Measurements from ENCODE around the gene ABL1. TPM values are rescaled to one million over a fixed set of nuclear protein-coding genes. Genes with fewer than 3 reads are reported as not detected.
A peak's percentile ranks its signal among the peaks of the same experiment; 100 is the strongest.

The ABL1 gene
- total RNA-seq, 1 donor from 2014 or later = 91.0 TPM

GRCh38 chr9:130931508-130932254 is 96.6 kb downstream of the ABL1 start:
- Mint-ChIP-seq H3K9me3 (no peaks in the 10 kb centered on the region), H3K4me3 (no peak overlapping the region), H3K36me3 (ENCODE audit: low read depth) (no peaks in the 10 kb centered on the region), H3K27me3 (ENCODE audit: low read depth) (peaks cover 39% of the 10 kb centered on the region), H3K27ac (ENCODE audit: unreplicated experiment) (no peak overlapping the region), H3K4me1 (peaks cover 11% of the 10 kb centered on the region)
- TF ChIP-seq, protein P1, sequence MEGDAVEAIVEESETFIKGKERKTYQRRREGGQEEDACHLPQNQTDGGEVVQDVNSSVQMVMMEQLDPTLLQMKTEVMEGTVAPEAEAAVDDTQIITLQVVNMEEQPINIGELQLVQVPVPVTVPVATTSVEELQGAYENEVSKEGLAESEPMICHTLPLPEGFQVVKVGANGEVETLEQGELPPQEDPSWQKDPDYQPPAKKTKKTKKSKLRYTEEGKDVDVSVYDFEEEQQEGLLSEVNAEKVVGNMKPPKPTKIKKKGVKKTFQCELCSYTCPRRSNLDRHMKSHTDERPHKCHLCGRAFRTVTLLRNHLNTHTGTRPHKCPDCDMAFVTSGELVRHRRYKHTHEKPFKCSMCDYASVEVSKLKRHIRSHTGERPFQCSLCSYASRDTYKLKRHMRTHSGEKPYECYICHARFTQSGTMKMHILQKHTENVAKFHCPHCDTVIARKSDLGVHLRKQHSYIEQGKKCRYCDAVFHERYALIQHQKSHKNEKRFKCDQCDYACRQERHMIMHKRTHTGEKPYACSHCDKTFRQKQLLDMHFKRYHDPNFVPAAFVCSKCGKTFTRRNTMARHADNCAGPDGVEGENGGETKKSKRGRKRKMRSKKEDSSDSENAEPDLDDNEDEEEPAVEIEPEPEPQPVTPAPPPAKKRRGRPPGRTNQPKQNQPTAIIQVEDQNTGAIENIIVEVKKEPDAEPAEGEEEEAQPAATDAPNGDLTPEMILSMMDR (conservative IDR thresholded peaks at IDR 0.05) = no peak
- DNase-seq (ENCODE audit: low read depth, low spot score) = no peak

- no peaks in the 10 kb centered on the region for H3K9me3 Mint-ChIP-seq
- no peaks in the 10 kb centered on the region for H3K36me3 Mint-ChIP-seq (ENCODE audit: low read depth)
- TF ChIP-seq, protein P1 (conservative IDR thresholded peaks at IDR 0.05) = peak; percentile 20
- no peak overlapping the region for H3K4me3 Mint-ChIP-seq
- peaks cover 47% of the 10 kb centered on the region for H3K27me3 Mint-ChIP-seq (ENCODE audit: low read depth)
- H3K4me1 Mint-ChIP-seq = peaks cover 14% of the 10 kb centered on the region
- DNase-seq (ENCODE audit: low read depth, low spot score) = no peak
- H3K27ac Mint-ChIP-seq (ENCODE audit: unreplicated experiment) = peak overlapping the region; percentile 76
Observed at GRCh38 chr9:130932255-130933079, 97.4 kb downstream of the ABL1 start.

DNA sequence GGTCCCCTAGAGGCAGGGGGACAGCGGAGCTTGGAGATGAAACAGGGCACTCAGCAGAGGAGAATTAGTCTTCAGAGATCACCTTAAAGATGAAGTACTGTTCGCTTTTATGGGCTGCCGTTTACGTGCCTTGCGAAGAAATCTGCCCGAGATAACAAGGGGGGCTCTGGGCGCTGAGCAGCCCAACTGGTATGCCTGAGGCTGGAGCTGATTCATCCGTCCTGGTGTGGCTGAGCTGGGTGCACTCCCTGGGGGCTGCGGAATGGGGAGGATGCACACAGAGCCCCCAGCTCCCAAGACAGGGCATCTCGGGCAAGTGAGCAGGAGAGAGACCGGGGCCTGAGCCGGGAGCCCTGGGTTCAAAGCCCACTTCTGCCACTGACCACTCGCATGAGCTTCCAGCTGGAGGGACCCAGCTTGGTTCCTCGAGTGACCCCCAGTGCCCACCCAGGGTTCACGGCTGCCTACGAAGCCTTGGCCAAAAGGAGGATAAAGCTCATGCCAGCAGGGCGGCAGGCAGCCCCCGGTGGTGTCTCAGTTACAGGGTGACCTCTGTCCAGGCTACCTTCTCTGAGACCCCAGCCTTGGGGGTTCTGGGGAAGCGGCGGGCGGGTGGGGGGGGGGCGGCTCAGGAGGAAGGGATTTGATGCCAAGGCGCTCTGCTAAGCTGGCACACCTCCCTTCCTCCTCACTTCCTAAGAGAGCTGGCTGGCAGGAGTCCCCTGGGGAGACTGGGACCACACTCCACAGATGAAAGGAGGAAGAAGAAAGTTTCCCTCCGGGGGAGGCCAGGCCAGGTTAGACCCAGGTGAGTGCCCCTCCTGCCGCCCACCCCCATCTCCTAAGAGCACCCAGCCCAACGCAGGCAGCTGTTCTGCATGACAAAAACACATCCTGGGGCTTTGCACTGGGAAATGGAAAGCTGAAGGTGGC is 98.3 kb downstream of the ABL1 start:
- TF ChIP-seq, protein P1 (conservative IDR thresholded peaks at IDR 0.05) = no peak
- H3K27ac Mint-ChIP-seq (ENCODE audit: unreplicated experiment) = no peak overlapping the region
- no peak overlapping the region for H3K4me3 Mint-ChIP-seq

GRCh38 chr9:130934246-130934645 is 99.2 kb downstream of the ABL1 start:
- Mint-ChIP-seq H3K4me1 (peaks cover 18% of the 10 kb centered on the region), H3K36me3 (ENCODE audit: low read depth) (no peaks in the 10 kb centered on the region), H3K27ac (ENCODE audit: unreplicated experiment) (no peak overlapping the region), H3K4me3 (no peak overlapping the region), H3K9me3 (no peaks in the 10 kb centered on the region), H3K27me3 (ENCODE audit: low read depth) (peaks cover 56% of the 10 kb centered on the region)
- no peak for DNase-seq (ENCODE audit: low read depth, low spot score)
- TF ChIP-seq, protein P1 (conservative IDR thresholded peaks at IDR 0.05) = no peak

More for the DNA sequence above, 98.3 kb downstream of the ABL1 start:
- Mint-ChIP-seq H3K27me3 (ENCODE audit: low read depth) (peaks cover 53% of the 10 kb centered on the region), H3K9me3 (no peaks in the 10 kb centered on the region), H3K4me1 (peaks cover 14% of the 10 kb centered on the region), H3K36me3 (ENCODE audit: low read depth) (no peaks in the 10 kb centered on the region)
- DNase-seq (ENCODE audit: low read depth, low spot score) = no peak
